Measurements from ENCODE around the gene TTLL11. TPM values are rescaled to one million over a fixed set of nuclear protein-coding genes. Genes with fewer than 3 reads are reported as not detected.

Gene TTLL11
- total and polyA plus RNA-seq, 2 experiments from 2014 or later, result 0.57 to 1.4 TPM

DNA sequence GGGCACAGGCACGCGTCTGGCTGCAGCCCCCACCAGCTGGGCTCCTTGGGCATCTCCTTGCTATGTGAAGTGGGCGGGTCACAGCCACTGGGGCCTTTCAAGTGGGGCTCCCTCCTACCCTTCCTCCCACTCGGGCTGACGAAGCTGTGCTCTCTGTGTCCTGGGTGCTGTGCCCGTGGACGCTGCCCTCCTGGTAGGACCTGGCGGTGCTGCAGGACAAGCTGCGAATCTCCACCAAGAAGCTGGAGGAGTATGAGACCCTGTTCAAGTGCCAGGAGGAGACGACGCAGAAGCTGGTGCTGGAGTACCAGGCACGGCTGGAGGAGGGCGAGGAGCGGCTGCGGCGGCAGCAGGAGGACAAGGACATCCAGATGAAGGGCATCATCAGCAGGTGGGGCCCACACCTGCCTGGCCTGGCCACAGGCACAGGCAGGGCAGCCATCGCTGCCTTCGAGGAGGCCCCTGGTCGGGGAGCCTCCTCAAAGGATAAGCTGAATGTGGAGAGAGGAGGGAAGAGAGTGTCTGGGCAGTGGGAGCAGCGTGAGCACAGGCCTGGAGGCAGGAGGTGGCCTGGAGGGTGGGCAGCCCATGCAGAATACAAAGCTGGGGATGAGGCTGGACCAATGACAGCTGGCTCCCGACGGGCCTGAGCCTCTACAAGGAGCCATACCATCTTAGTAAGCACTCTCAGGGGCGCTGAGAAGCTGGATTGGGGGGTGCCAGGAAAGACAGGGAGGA lies 316.9 kb downstream of the TTLL11 start:
- Mint-ChIP-seq H3K27ac (no peak overlapping the region), H3K27me3 (ENCODE audit: insufficient read depth, low read depth, poor library complexity) (peaks cover 8% of the 10 kb centered on the region), H3K4me1 (peaks cover 5% of the 10 kb centered on the region; the same call in 2 of the 3 replicates), H3K36me3 (ENCODE audit: low read depth) (peaks cover 43% of the 10 kb centered on the region), H3K9me3 (no peaks in the 10 kb centered on the region), H3K4me3 (no peak overlapping the region)
- no peaks in the 10 kb centered on the region for H3K27me3 ChIP-seq (ENCODE audit: insufficient read depth)
- peaks cover 5% of the 10 kb centered on the region; the same call in 1 of the 2 replicates for H3K79me2 ChIP-seq (replicated peaks; ENCODE audit: insufficient read depth)
- no peak overlapping the region for H3K4me2 ChIP-seq
- no peak overlapping the region for H2AFZ ChIP-seq
- H3K4me3 ChIP-seq, result no peak overlapping the region
- DNase-seq (ENCODE audit: low spot score) (no peak), ATAC-seq (no peak)
- H3K9me2 ChIP-seq (ENCODE audit: insufficient read depth), result no peaks in the 10 kb centered on the region
- H3K36me3 ChIP-seq (ENCODE audit: insufficient read depth), result peaks cover 3% of the 10 kb centered on the region
- H3K4me1 ChIP-seq (ENCODE audit: insufficient read depth), result no peaks in the 10 kb centered on the region
- H3K27ac ChIP-seq (ENCODE audit: low read depth), result no peak overlapping the region
- no peak for TF ChIP-seq CREB1 (CRISPR knock-in tag; IDR thresholded peaks at IDR 0.05; ENCODE audit: low read depth)
- no peak for TF ChIP-seq NANOG (IDR thresholded peaks at IDR 0.05; ENCODE audit: borderline replicate concordance)
- TF ChIP-seq, protein P1, sequence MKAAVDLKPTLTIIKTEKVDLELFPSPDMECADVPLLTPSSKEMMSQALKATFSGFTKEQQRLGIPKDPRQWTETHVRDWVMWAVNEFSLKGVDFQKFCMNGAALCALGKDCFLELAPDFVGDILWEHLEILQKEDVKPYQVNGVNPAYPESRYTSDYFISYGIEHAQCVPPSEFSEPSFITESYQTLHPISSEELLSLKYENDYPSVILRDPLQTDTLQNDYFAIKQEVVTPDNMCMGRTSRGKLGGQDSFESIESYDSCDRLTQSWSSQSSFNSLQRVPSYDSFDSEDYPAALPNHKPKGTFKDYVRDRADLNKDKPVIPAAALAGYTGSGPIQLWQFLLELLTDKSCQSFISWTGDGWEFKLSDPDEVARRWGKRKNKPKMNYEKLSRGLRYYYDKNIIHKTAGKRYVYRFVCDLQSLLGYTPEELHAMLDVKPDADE (IDR thresholded peaks at IDR 0.05), result no peak
- TF ChIP-seq ZNF331 (CRISPR knock-in tag; IDR thresholded peaks at IDR 0.05; ENCODE audit: low read depth), result no peak
- no peak for TF ChIP-seq EZH2 (IDR thresholded peaks at IDR 0.05; ENCODE audit: low read depth, unreplicated experiment)
- TF ChIP-seq, protein P2, sequence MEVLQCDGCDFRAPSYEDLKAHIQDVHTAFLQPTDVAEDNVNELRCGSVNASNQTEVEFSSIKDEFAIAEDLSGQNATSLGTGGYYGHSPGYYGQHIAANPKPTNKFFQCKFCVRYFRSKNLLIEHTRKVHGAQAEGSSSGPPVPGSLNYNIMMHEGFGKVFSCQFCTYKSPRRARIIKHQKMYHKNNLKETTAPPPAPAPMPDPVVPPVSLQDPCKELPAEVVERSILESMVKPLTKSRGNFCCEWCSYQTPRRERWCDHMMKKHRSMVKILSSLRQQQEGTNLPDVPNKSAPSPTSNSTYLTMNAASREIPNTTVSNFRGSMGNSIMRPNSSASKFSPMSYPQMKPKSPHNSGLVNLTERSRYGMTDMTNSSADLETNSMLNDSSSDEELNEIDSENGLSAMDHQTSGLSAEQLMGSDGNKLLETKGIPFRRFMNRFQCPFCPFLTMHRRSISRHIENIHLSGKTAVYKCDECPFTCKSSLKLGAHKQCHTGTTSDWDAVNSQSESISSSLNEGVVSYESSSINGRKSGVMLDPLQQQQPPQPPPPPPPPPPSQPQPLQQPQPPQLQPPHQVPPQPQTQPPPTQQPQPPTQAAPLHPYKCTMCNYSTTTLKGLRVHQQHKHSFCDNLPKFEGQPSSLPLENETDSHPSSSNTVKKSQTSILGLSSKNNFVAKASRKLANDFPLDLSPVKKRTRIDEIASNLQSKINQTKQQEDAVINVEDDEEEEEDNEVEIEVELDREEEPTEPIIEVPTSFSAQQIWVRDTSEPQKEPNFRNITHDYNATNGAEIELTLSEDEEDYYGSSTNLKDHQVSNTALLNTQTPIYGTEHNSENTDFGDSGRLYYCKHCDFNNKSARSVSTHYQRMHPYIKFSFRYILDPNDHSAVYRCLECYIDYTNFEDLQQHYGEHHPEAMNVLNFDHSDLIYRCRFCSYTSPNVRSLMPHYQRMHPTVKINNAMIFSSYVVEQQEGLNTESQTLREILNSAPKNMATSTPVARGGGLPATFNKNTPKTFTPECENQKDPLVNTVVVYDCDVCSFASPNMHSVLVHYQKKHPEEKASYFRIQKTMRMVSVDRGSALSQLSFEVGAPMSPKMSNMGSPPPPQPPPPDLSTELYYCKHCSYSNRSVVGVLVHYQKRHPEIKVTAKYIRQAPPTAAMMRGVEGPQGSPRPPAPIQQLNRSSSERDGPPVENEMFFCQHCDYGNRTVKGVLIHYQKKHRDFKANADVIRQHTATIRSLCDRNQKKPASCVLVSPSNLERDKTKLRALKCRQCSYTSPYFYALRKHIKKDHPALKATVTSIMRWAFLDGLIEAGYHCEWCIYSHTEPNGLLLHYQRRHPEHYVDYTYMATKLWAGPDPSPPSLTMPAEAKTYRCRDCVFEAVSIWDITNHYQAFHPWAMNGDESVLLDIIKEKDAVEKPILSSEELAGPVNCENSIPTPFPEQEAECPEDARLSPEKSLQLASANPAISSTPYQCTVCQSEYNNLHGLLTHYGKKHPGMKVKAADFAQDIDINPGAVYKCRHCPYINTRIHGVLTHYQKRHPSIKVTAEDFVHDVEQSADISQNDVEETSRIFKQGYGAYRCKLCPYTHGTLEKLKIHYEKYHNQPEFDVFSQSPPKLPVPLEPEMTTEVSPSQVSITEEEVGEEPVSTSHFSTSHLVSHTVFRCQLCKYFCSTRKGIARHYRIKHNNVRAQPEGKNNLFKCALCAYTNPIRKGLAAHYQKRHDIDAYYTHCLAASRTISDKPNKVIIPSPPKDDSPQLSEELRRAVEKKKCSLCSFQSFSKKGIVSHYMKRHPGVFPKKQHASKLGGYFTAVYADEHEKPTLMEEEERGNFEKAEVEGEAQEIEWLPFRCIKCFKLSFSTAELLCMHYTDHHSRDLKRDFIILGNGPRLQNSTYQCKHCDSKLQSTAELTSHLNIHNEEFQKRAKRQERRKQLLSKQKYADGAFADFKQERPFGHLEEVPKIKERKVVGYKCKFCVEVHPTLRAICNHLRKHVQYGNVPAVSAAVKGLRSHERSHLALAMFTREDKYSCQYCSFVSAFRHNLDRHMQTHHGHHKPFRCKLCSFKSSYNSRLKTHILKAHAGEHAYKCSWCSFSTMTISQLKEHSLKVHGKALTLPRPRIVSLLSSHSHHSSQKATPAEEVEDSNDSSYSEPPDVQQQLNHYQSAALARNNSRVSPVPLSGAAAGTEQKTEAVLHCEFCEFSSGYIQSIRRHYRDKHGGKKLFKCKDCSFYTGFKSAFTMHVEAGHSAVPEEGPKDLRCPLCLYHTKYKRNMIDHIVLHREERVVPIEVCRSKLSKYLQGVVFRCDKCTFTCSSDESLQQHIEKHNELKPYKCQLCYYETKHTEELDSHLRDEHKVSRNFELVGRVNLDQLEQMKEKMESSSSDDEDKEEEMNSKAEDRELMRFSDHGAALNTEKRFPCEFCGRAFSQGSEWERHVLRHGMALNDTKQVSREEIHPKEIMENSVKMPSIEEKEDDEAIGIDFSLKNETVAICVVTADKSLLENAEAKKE (CRISPR knock-in tag; IDR thresholded peaks at IDR 0.05), result no peak
- no peak for TF ChIP-seq JUNB (IDR thresholded peaks at IDR 0.05; ENCODE audit: unreplicated experiment)
- TF ChIP-seq, protein P3, sequence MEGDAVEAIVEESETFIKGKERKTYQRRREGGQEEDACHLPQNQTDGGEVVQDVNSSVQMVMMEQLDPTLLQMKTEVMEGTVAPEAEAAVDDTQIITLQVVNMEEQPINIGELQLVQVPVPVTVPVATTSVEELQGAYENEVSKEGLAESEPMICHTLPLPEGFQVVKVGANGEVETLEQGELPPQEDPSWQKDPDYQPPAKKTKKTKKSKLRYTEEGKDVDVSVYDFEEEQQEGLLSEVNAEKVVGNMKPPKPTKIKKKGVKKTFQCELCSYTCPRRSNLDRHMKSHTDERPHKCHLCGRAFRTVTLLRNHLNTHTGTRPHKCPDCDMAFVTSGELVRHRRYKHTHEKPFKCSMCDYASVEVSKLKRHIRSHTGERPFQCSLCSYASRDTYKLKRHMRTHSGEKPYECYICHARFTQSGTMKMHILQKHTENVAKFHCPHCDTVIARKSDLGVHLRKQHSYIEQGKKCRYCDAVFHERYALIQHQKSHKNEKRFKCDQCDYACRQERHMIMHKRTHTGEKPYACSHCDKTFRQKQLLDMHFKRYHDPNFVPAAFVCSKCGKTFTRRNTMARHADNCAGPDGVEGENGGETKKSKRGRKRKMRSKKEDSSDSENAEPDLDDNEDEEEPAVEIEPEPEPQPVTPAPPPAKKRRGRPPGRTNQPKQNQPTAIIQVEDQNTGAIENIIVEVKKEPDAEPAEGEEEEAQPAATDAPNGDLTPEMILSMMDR (conservative IDR thresholded peaks at IDR 0.05; ENCODE audit: low read depth in 2 of 2), result no peak
- TF ChIP-seq POLR2AphosphoS5 (IDR thresholded peaks at IDR 0.05; ENCODE audit: low read depth), result no peak
- TF ChIP-seq STAT1 (IDR thresholded peaks at IDR 0.05; ENCODE audit: unreplicated experiment), result no peak
- no peaks in the 10 kb centered on the region for H3F3A ChIP-seq (replicated peaks; ENCODE audit: low read depth)
- no peaks in the 10 kb centered on the region; the same call in none of the 2 replicates for H4K20me1 ChIP-seq (replicated peaks; ENCODE audit: insufficient read depth)
